Measurements from ENCODE around the gene KLF16. TPM values are rescaled to one million over a fixed set of nuclear protein-coding genes. Genes with fewer than 3 reads are reported as not detected.

The KLF16 gene
- total and polyA plus RNA-seq, 3 donors from 2014 or later = 13.3 to 26.5 (median 14.7) TPM

DNA sequence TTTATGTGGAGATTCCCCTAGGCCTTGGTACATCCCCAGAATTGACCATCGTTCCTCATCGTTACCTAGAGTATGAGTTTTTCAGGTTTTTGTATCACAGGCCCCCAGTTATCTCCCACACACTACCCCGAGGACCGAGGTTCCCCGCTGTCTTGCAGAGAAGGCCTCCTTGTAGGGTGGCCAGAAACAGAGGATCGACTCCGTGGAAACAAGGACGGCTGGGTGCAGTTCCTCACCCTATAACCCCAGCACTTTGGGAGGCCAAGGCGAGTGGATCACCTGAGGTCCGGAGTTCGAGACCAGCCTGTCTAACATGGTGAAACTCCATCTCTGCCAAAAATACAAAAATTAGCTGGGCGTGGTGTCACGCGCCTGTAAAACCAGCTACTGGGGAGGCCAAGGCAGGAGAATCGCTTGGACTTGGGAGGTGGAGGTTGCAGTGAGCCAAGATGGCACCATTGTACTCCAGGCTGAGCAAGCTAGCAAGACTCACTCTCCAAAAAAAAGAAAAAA is 42.5 kb upstream of the KLF16 start:
- H3K27me3 ChIP-seq = no peaks in the 10 kb centered on the region
- intact Hi-C loops (cut with DNase I; ENCODE audit: low total_unique reads) = no loop called here
- no peaks in the 10 kb centered on the region for H3K9me3 ChIP-seq
- whole genome bisulfite sequencing, 2 donors = 57 to 60% methylated on average over 15 of the region's 15 CpGs
- peak overlapping the region; percentile 47 to 92 for H3K27ac ChIP-seq
- no peak for DNase-seq
- no peaks in the 10 kb centered on the region for H3K36me3 ChIP-seq (ENCODE audit: low read depth, missing control alignments)
- TF ChIP-seq, protein P1, sequence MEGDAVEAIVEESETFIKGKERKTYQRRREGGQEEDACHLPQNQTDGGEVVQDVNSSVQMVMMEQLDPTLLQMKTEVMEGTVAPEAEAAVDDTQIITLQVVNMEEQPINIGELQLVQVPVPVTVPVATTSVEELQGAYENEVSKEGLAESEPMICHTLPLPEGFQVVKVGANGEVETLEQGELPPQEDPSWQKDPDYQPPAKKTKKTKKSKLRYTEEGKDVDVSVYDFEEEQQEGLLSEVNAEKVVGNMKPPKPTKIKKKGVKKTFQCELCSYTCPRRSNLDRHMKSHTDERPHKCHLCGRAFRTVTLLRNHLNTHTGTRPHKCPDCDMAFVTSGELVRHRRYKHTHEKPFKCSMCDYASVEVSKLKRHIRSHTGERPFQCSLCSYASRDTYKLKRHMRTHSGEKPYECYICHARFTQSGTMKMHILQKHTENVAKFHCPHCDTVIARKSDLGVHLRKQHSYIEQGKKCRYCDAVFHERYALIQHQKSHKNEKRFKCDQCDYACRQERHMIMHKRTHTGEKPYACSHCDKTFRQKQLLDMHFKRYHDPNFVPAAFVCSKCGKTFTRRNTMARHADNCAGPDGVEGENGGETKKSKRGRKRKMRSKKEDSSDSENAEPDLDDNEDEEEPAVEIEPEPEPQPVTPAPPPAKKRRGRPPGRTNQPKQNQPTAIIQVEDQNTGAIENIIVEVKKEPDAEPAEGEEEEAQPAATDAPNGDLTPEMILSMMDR (IDR thresholded peaks at IDR 0.05) = no peak
- TF ChIP-seq POLR2A (IDR thresholded peaks at IDR 0.05) = no peak
- peak overlapping the region; percentile 64 to 79 for H3K4me3 ChIP-seq
- peaks cover 20% of the 10 kb centered on the region for H3K4me1 ChIP-seq

GRCh38 chr19:1905110-1905862 is 41.9 kb upstream of the KLF16 start, which contains the start of the genes ADAT3 and SCAMP4:
ADAT3 (plus strand) TSS chr19:1905399; CDS start chr19:1912048, 6,649 bp downstream.
SCAMP4 (plus strand) TSS chr19:1905399; CDS start chr19:1915020, 9,621 bp downstream.
- Histone ChIP-seq H3K27ac (peak within 1 kb of the TSS; percentile 69 to 92), H3K9me3 (no peaks in the 10 kb centered on the region), H3K36me3 (ENCODE audit: low read depth, missing control alignments) (no peaks in the 10 kb centered on the region), H3K4me1 (peaks cover 20% of the 10 kb centered on the region), H3K27me3 (no peaks in the 10 kb centered on the region), H3K4me3 (peak within 1 kb of the TSS; percentile 64 to 79)
- WGBS, 2 donors = 0 to 1% methylated on average over 17 to 54 of the region's 92 CpGs
- intact Hi-C loops (cut with DNase I; ENCODE audit: low total_unique reads) = no loop called here
- peak; percentile 31 for TF ChIP-seq POLR2A (IDR thresholded peaks at IDR 0.05)
- TF ChIP-seq, protein P1 (IDR thresholded peaks at IDR 0.05) = peak in 1 of 3 experiments; percentile 10
- DNase-seq = peak; percentile 99

- no peaks in the 10 kb centered on the region for H3K9me3 ChIP-seq
- peaks cover 20% of the 10 kb centered on the region for H3K4me1 ChIP-seq
- 30 to 44% methylated on average over 8 of the region's 8 CpGs for WGBS, 2 donors
- TF ChIP-seq, protein P1 (IDR thresholded peaks at IDR 0.05) = no peak
- TF ChIP-seq POLR2A (IDR thresholded peaks at IDR 0.05) = no peak
- intact Hi-C loops (cut with DNase I; ENCODE audit: low total_unique reads) = no loop called here
- no peaks in the 10 kb centered on the region for H3K27me3 ChIP-seq
- peak overlapping the region; percentile 64 to 79 for H3K4me3 ChIP-seq
- H3K36me3 ChIP-seq (ENCODE audit: low read depth, missing control alignments) = no peaks in the 10 kb centered on the region
- H3K27ac ChIP-seq = peak overlapping the region; percentile 69 to 92
- no peak for DNase-seq
These were observed 41.4 kb upstream of the KLF16 start for GRCh38 chr19:1904860-1905109.

DNA sequence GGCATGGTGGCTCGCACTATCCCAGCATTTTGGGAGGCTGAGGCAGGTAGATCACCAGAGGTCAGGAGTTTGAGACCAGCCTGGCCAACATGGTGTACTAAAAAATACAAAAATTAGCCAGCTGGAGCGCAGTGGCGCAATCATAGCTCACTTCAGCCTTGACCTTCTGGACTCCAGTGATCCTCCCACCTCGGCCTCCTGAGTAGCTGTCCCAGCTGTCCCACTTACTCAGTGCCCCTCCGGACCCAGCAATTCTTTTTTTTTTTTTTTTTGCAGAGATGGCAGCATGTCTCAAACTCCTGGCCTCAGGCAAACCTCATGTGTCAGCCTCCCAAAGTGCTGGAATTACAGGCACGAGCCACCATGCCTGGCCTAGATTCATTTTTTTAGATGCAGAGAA is 39.5 kb upstream of the KLF16 start:
- Histone ChIP-seq H3K9me3 (no peaks in the 10 kb centered on the region), H3K27ac (peak overlapping the region in 1 of 2 donors; percentile 92), H3K4me1 (peaks cover 19% of the 10 kb centered on the region), H3K27me3 (no peaks in the 10 kb centered on the region), H3K36me3 (ENCODE audit: low read depth, missing control alignments) (no peaks in the 10 kb centered on the region), H3K4me3 (no peak overlapping the region)
- DNase-seq = no peak
- 40 to 56% methylated on average over 6 of the region's 6 CpGs for WGBS, 2 donors
- TF ChIP-seq, protein P1 (IDR thresholded peaks at IDR 0.05) = no peak
- no peak for TF ChIP-seq POLR2A (IDR thresholded peaks at IDR 0.05)
- intact Hi-C loops (cut with DNase I; ENCODE audit: low total_unique reads) = no loop called here

Data from testis (tissue), 3 donors.